ENCODE measurements around the gene HSD17B11. TPM values are rescaled to one million over a fixed set of nuclear protein-coding genes. Genes with fewer than 3 reads are reported as not detected.

The HSD17B11 gene
- total RNA-seq, 1 donor from 2014 or later: 26.2 TPM

- Mint-ChIP-seq H3K36me3 (ENCODE audit: low read depth) (peaks cover 51% of the 10 kb centered on the region), H3K27me3 (no peaks in the 10 kb centered on the region), H3K9me3 (no peaks in the 10 kb centered on the region), H3K4me3 (no peak overlapping the region), H3K4me1 (peaks cover 7% of the 10 kb centered on the region), H3K27ac (no peak overlapping the region)
- ChIA-PET CTCF (interaction anchor here (0.7 to 5.7 kb wide), 20 partner anchors 9 to 474 kb away, joined by 3 to 118 read pairs (median 4); partner anchors contain the start of genes HSD17B11 and NUDT9), POLR2A (interaction anchor here (0.7 to 1.1 kb wide), 2 partner anchors 15 to 1399 kb away, joined by 3 to 5 read pairs; partner anchors contain the start of gene HSD17B11)
- TF ChIP-seq CTCF (IDR thresholded peaks at IDR 0.05): no peak
- no peak for DNase-seq
- peak; percentile 73 for ATAC-seq (ENCODE audit: low read depth)
- intact Hi-C loops (cut with micrococcal nuclease): loop anchor here (1.0 to 10.0 kb wide), 4 partner anchors 49 to 836 kb away; partner anchors contain the start of gene NUDT9
Measured at GRCh38 chr4:87375719-87376291, 15.2 kb downstream of the HSD17B11 start.

- DNase-seq: no peak
- intact Hi-C loops (cut with micrococcal nuclease): loop anchor here (10.0 kb wide), 1 partner anchor 55 kb away; the partner anchor contains the start of gene NUDT9
- Mint-ChIP-seq H3K27me3 (no peaks in the 10 kb centered on the region), H3K27ac (no peak overlapping the region), H3K4me3 (no peak overlapping the region), H3K36me3 (ENCODE audit: low read depth) (peaks cover 66% of the 10 kb centered on the region), H3K4me1 (peaks cover 2% of the 10 kb centered on the region), H3K9me3 (no peaks in the 10 kb centered on the region)
- ChIA-PET CTCF (interaction anchor here (1.0 to 1.5 kb wide), 2 partner anchors 82 to 96 kb away, joined by 3 to 8 read pairs; no protein-coding TSS in a partner anchor), POLR2A (interaction anchor here (1.5 kb wide), 1 partner anchor 21 kb away, joined by 4 read pairs; no protein-coding TSS in a partner anchor)
- no peak for TF ChIP-seq CTCF (IDR thresholded peaks at IDR 0.05)
- ATAC-seq (ENCODE audit: low read depth): no peak
Measured at GRCh38 chr4:87370068-87370467, 20.9 kb downstream of the HSD17B11 start.

GRCh38 chr4:87366521-87367162 is 24.3 kb downstream of the HSD17B11 start:
- no peaks in the 10 kb centered on the region for H3K27me3 Mint-ChIP-seq
- ChIA-PET POLR2A (no interaction called here), CTCF (interaction anchor here (1.0 kb wide), 1 partner anchor 9 kb away, joined by 3 read pairs; no protein-coding TSS in a partner anchor)
- ATAC-seq (ENCODE audit: low read depth): no peak
- peaks cover 2% of the 10 kb centered on the region for H3K4me1 Mint-ChIP-seq
- H3K27ac Mint-ChIP-seq: no peak overlapping the region
- H3K36me3 Mint-ChIP-seq (ENCODE audit: low read depth): peaks cover 75% of the 10 kb centered on the region
- H3K9me3 Mint-ChIP-seq: no peaks in the 10 kb centered on the region
- intact Hi-C loops (cut with micrococcal nuclease): no loop called here
- DNase-seq: no peak
- H3K4me3 Mint-ChIP-seq: no peak overlapping the region
- TF ChIP-seq CTCF (IDR thresholded peaks at IDR 0.05): no peak

GRCh38 chr4:87365348-87365747 is 25.6 kb downstream of the HSD17B11 start:
- ChIA-PET POLR2A (no interaction called here), CTCF (no interaction called here)
- ATAC-seq (ENCODE audit: low read depth) (no peak), DNase-seq (no peak)
- Mint-ChIP-seq H3K36me3 (ENCODE audit: low read depth) (peaks cover 76% of the 10 kb centered on the region), H3K27ac (no peak overlapping the region), H3K4me1 (peaks cover 2% of the 10 kb centered on the region), H3K4me3 (no peak overlapping the region), H3K9me3 (no peaks in the 10 kb centered on the region), H3K27me3 (no peaks in the 10 kb centered on the region)
- no peak for TF ChIP-seq CTCF (IDR thresholded peaks at IDR 0.05)
- intact Hi-C loops (cut with micrococcal nuclease): no loop called here

- peaks cover 69% of the 10 kb centered on the region for H3K36me3 Mint-ChIP-seq (ENCODE audit: low read depth)
- DNase-seq: no peak
- ATAC-seq (ENCODE audit: low read depth): no peak
- H3K4me1 Mint-ChIP-seq: no peaks in the 10 kb centered on the region
- H3K9me3 Mint-ChIP-seq: no peaks in the 10 kb centered on the region
- POLR2A ChIA-PET: no interaction called here
- no peak overlapping the region for H3K27ac Mint-ChIP-seq
- no peak overlapping the region for H3K4me3 Mint-ChIP-seq
- no peaks in the 10 kb centered on the region for H3K27me3 Mint-ChIP-seq
- no peak for TF ChIP-seq CTCF (IDR thresholded peaks at IDR 0.05)
- CTCF ChIA-PET: interaction anchor here (1.2 kb wide), 1 partner anchor 10 kb away, joined by 3 read pairs; no protein-coding TSS in a partner anchor
- intact Hi-C loops (cut with micrococcal nuclease): no loop called here
Measured at GRCh38 chr4:87363552-87363951, 27.4 kb downstream of the HSD17B11 start.
